Endodermal cell (in vitro differentiated cells): Measurements from ENCODE around the gene TAOK1. TPM values are rescaled to one million over a fixed set of nuclear protein-coding genes. Genes with fewer than 3 reads are reported as not detected.

Source experiments
- DNase-seq: peaks from one replicate; pipeline ENCODE4 v3.0.0-alpha.2; 2017
- H3K27ac ChIP-seq: 2 replicates; pipeline ENCODE4 v1.5.1; 2013; ENCODE audit warnings: mild to moderate bottlenecking, low read depth, low read length, moderate library complexity
- H3K27me3 ChIP-seq: 2 replicates; pipeline ENCODE4 v1.6.1; 2013; ENCODE audit warnings: mild to moderate bottlenecking, low read length, moderate library complexity; ENCODE audit not compliant: insufficient read depth, control insufficient read depth, poor library complexity, severe bottlenecking
- H3K36me3 ChIP-seq: 2 replicates; pipeline ENCODE4 v1.7.0; 2013; ENCODE audit warnings: mild to moderate bottlenecking, low read length, moderate library complexity; ENCODE audit not compliant: control insufficient read depth, insufficient read depth
- H3K4me1 ChIP-seq: one replicate; pipeline ENCODE4 v1.7.0; 2013; ENCODE audit warnings: low read length; ENCODE audit not compliant: control insufficient read depth, insufficient read depth
- H3K4me3 ChIP-seq: 2 replicates; pipeline ENCODE4 v1.5.1; 2013; ENCODE audit warnings: mild to moderate bottlenecking, low read length, moderate library complexity
- H3K9ac ChIP-seq: 2 replicates; pipeline ENCODE4 v1.6.1; 2013; ENCODE audit warnings: mild to moderate bottlenecking, low read length, moderate library complexity; ENCODE audit not compliant: poor library complexity, severe bottlenecking; ENCODE audit errors: extremely low read depth
- H3K9me3 ChIP-seq: 2 replicates; pipeline ENCODE4 v1.6.1; 2013; ENCODE audit warnings: mild to moderate bottlenecking, low read length, moderate library complexity; ENCODE audit not compliant: control insufficient read depth
- H3K27ac Mint-ChIP-seq: 2 replicates; pipeline ENCODE4 v1.8.0; 2020; ENCODE audit warnings: mixed read lengths
- H3K27me3 Mint-ChIP-seq: 2 replicates; pipeline ENCODE4 v1.8.0; 2021; ENCODE audit warnings: mild to moderate bottlenecking, mixed read lengths; ENCODE audit not compliant: insufficient read depth
- H3K36me3 Mint-ChIP-seq: 2 replicates; pipeline ENCODE4 v1.8.0; 2020; ENCODE audit warnings: low read depth, mixed read lengths
- H3K4me1 Mint-ChIP-seq: 2 replicates; pipeline ENCODE4 v1.8.0; 2020; ENCODE audit warnings: mixed read lengths
- H3K4me3 Mint-ChIP-seq: 2 replicates; pipeline ENCODE4 v1.8.0; 2020; ENCODE audit warnings: mild to moderate bottlenecking, moderate library complexity, mixed read lengths
- H3K9me3 Mint-ChIP-seq: 2 replicates; pipeline ENCODE4 v1.8.0; 2020; ENCODE audit warnings: mild to moderate bottlenecking, mixed read lengths
- CTCF ChIP-seq: fragments of 200-600 bp; sonication (generic); conservative IDR thresholded peaks from 2 replicates; pipeline ENCODE4 v1.5.0; 2021; ENCODE audit warnings: antibody characterized with exemption, mild to moderate bottlenecking
- WGBS, 2 experiments: methylation state at CpG; one replicate each; pipeline versions ENCODE4 v1.1.5 to v1.1.7; 2013; ENCODE audit warnings: missing lambda C conversion rate in 2 of 2, mixed read lengths in 1 of 2; ENCODE audit not compliant: insufficient coverage in 1 of 2, insufficient read length in 1 of 2; 5-methylcytosine and 5-hydroxymethylcytosine counted together
- total RNA-seq, 2 donors: library from RNA; stranded (reverse); fragmentation: NEBNext Ultra II Directional in 1 of 2; extraction: Animal tissue kit (Norgen Biotek cat#: 25700) in 1 of 2; gene quantifications; 2 replicates in 1 of 2; 3 replicates in 1 of 2; pipeline ENCODE4 v1.2.1, GENCODE V29; 2021

The TAOK1 gene
- total RNA-seq, 2 donors from 2014 or later, result 95.9 to 102 TPM

GRCh38 chr17:29376667-29377270 is 13.4 kb upstream of the TAOK1 start:
- no peaks in the 10 kb centered on the region for H3K36me3 Mint-ChIP-seq
- no peaks in the 10 kb centered on the region for H3K9me3 Mint-ChIP-seq
- no peaks in the 10 kb centered on the region for H3K9me3 ChIP-seq
- DNase-seq, result peak; percentile 79
- no peaks in the 10 kb centered on the region for H3K27me3 ChIP-seq
- no peak overlapping the region for H3K9ac ChIP-seq
- no peak overlapping the region for H3K4me3 Mint-ChIP-seq
- H3K4me3 ChIP-seq, result peak overlapping the region; percentile 15
- peaks cover 32% of the 10 kb centered on the region for H3K4me1 Mint-ChIP-seq
- no peak for TF ChIP-seq CTCF
- WGBS, 2 experiments, result 25 to 31% methylated on average over 2 of the region's 3 CpGs
- H3K36me3 ChIP-seq, result no peaks in the 10 kb centered on the region
- peaks cover 2% of the 10 kb centered on the region for H3K4me1 ChIP-seq
- H3K27ac Mint-ChIP-seq, result peak overlapping the region; percentile 26
- H3K27ac ChIP-seq, result peak overlapping the region; percentile 84
- H3K27me3 Mint-ChIP-seq, result no peaks in the 10 kb centered on the region

- 90 to 91% methylated on average over 3 to 4 of the region's 4 CpGs for WGBS, 2 experiments
- DNase-seq, result no peak
- no peak overlapping the region for H3K4me3 ChIP-seq
- H3K9me3 ChIP-seq, result no peaks in the 10 kb centered on the region
- Mint-ChIP-seq H3K27me3 (no peaks in the 10 kb centered on the region), H3K4me3 (no peak overlapping the region), H3K27ac (no peak overlapping the region), H3K4me1 (peaks cover 32% of the 10 kb centered on the region), H3K9me3 (no peaks in the 10 kb centered on the region), H3K36me3 (no peaks in the 10 kb centered on the region)
- H3K27me3 ChIP-seq, result no peaks in the 10 kb centered on the region
- H3K4me1 ChIP-seq, result peaks cover 2% of the 10 kb centered on the region
- H3K27ac ChIP-seq, result no peak overlapping the region
- no peak overlapping the region for H3K9ac ChIP-seq
- no peak for TF ChIP-seq CTCF
- no peaks in the 10 kb centered on the region for H3K36me3 ChIP-seq
Measured at GRCh38 chr17:29378500-29378899, 11.7 kb upstream of the TAOK1 start.

- Histone ChIP-seq H3K9ac (no peak overlapping the region), H3K4me3 (no peak overlapping the region), H3K27ac (no peak overlapping the region), H3K36me3 (no peaks in the 10 kb centered on the region), H3K27me3 (no peaks in the 10 kb centered on the region), H3K4me1 (peaks cover 2% of the 10 kb centered on the region), H3K9me3 (no peaks in the 10 kb centered on the region)
- no peak overlapping the region for H3K27ac Mint-ChIP-seq
- H3K4me1 Mint-ChIP-seq, result peaks cover 32% of the 10 kb centered on the region
- no peak for TF ChIP-seq CTCF
- DNase-seq, result no peak
- no peak overlapping the region for H3K4me3 Mint-ChIP-seq
- no peaks in the 10 kb centered on the region for H3K27me3 Mint-ChIP-seq
- no peaks in the 10 kb centered on the region for H3K36me3 Mint-ChIP-seq
- H3K9me3 Mint-ChIP-seq, result no peaks in the 10 kb centered on the region
- 81 to 88% methylated on average over 9 to 12 of the region's 12 CpGs for WGBS, 2 experiments
Measured at GRCh38 chr17:29379084-29379991, 10.8 kb upstream of the TAOK1 start.
